Iris pigment epithelial cell (primary cell): Measurements from ENCODE around the gene PRDM1.
A peak's percentile ranks its signal among the peaks of the same experiment; 100 is the strongest.

Experiments
- DNase-seq: peaks from one replicate; pipeline ENCODE4 v3.0.0-alpha.2; 2011; ENCODE audit warnings: low read depth

The PRDM1 gene

DNA sequence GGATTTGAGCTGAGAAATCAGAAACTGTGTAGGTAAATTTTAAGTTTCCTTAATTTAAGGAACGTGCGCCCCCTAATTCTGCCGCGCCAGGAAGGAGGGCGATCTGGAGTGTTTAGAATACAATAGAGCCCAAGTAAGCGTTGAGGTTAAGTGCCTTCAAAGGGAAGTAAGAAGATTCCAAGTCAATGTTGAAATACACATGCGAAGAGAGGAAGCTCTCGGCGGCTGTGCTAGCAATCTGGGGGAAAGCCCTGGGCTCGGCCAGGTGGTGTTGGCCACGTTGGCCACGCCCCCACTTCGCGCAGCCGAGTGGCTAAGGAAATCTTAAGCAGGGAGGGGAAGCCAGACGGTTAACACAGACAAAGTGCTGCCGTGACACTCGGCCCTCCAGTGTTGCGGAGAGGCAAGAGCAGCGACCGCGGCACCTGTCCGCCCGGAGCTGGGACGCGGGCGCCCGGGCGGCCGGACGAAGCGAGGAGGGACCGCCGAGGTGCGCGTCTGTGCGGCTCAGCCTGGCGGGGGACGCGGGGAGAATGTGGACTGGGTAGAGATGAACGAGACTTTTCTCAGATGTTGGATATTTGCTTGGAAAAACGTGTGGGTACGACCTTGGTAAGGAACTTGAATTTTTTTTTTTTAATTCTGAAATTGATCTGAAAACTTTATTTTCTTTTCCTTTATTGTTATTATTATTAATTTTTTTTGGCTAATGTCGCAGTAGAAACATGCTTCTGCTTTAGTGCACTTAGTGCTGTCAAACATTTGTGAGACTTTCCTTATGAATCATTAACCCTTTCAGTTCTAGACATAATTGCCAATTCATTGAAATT lies at the start of gene PRDM1:
Gene PRDM1, plus strand, starts transcription at position 353 of the 830 bp plus-strand sequence. Its CDS starts 218 bp downstream, at position 571.
- DNase-seq, result peak; percentile 57

DNA sequence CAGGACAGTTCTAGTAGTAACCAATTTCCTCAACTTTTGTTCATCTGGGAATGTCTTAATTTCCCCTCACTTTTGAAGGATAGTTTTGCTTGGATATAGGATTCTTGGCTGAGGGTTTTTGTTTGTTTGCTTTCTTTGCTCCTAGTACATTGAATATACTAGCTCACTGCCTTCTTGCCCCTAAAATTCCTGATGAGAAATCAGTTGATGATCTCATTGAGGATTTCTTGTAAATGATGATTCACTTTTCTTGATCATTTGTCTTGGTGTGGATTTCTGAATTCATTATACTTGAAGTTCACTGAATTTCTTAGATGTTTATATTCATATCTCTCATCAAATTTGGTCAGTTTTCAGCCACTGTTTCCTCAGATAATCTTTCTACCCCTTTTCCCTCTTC lies 49.1 kb upstream of the PRDM1 start:
- DNase-seq, result peak; percentile 47

DNA sequence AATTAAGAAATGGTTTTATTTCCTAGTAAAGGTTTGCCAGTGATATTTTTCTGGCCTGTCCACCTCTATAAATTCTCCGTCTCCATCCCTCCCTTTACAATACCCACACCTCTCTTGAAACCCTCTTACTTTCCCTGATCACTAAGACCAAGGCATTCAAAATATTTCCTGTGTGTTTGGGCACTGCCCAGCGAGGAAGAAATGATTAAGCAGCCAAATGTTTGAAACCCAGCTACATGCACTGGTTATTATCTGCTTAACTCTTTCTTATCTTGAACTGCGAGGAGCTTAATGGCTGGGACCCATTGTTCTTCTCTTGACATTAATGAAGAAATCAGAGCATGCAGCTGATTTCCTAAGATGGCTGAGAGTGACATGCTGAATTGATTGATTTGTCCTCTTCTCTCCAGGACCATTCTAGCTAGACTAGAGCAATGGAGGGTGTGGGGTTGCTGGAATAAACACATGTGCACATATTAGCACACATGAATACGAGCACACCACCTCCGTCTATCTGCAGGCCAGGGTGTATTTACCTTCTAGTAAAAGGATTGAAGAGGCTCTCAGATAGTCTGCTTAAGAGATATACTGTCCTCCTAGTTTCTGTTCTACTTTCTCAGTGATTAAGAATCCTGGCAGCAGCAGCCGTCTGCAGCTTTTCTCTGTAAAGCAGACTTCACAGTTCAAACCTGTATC lies 46.1 kb upstream of the PRDM1 start:
- no peak for DNase-seq

GRCh38 chr6:106044151-106044550 lies 42.0 kb upstream of the PRDM1 start:
- DNase-seq, result no peak

GRCh38 chr6:106045077-106045476 lies 41.1 kb upstream of the PRDM1 start:
- no peak for DNase-seq

DNA sequence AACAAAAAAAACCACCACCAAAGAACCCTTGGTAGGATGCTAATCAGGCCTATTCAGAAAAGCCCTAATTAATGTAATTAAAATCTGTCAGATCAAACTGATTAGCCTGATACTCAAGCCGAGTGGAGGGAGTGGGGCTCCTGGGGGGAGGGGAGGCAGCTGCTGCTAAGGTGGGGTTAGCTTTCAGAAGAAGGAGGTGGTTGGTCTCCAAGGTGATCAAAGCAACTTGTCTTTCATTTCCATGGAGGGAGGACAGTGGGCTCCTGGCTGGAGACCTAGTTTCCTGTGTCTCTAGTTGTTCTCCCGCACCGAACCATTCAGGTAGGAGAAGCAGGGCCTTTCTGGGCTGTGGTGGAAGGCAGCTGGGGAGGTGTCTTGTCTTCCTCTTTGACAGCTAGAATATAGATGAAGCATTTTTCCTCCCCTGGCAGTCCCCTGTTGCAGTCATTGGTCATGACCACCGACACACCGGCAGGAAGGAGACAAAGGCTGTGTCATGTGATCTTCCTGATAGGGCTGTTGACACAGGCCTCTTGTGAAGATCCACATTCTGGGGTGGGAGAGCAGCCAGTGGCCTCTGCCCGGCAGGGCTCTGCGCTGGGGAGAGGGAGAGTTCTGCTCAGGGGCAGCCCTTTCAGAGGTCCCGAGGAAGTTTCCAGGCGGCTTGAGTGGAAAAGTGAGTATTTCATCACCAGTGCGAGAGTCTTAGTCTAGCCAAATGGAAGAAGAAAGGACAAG lies 39.9 kb upstream of the PRDM1 start:
- DNase-seq, result no peak

DNA sequence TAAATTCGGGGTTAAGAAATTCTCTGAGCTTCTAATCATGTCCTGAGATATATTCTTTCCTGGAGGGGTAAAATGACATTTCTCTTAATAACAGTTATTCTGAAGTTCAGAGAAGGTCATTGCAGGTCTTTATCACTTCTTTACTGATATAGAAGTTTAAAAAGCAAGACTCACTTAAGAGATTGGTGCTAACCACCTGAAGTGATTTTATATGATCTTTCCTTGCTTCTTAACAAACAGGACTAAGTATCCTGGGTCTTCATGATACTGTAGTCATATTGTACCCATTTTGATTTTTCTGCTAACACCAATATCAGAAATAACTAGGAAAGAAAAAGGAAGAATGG lies 39.3 kb upstream of the PRDM1 start:
- DNase-seq, result no peak

- no peak for DNase-seq
Measured at GRCh38 chr6:106048336-106048735, 37.8 kb upstream of the PRDM1 start.

GRCh38 chr6:106050538-106050937 lies 35.6 kb upstream of the PRDM1 start:
- DNase-seq, result no peak

DNA sequence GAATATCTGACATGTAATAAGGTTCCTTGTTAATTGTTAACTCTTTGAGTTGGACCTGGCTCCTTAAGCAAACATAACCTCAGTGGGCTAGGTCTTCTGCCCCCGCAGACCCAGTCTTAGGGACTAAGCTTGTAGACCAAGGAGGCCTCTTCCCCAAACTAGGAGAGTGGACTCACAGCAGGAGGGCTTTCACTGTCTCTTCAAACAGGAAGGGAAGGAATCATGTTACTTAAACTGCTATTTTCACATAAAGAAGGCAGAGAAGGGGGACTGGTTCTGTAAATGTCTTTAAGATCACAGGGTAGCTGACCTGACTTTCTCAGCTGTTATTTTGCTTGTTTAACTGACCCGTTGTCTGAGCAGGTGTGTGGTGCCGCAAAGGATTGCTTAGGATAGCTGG lies 34.9 kb upstream of the PRDM1 start:
- DNase-seq, result no peak

DNA sequence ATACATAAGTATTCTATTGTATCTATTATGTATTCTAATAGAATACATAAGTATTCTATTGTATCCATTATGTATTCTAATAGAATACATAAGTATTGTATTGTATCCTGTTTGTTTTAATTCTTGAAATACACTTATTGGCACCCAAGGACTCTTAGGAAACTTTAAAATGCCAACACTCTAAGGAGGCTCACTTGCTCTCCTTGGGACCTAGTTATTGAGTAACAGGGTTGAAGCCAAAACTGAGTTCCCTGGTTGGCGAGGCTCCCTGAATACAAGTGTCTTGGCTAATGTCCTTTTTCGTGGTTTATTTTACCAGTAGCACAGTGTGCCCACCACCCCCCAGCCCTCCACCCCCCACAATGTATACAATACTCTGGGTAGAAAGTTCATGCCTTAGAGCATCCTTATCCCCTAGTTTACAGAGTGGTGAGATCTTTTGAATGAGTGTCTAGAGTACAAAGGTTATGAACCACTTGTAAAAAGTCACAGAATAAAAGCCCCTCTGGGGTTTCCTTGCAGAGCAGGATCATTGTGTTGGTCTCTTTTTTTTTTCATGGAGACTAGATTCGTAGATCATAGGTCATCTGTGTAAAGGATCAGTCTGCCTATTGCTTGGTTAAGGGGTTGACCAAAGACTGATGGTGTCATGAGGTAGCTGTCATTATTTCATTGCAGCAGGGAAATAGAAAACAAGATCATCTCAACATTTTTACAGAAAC lies 32.5 kb upstream of the PRDM1 start:
- DNase-seq, result no peak

GRCh38 chr6:106055489-106055888 lies 30.6 kb upstream of the PRDM1 start:
- DNase-seq, result no peak

DNA sequence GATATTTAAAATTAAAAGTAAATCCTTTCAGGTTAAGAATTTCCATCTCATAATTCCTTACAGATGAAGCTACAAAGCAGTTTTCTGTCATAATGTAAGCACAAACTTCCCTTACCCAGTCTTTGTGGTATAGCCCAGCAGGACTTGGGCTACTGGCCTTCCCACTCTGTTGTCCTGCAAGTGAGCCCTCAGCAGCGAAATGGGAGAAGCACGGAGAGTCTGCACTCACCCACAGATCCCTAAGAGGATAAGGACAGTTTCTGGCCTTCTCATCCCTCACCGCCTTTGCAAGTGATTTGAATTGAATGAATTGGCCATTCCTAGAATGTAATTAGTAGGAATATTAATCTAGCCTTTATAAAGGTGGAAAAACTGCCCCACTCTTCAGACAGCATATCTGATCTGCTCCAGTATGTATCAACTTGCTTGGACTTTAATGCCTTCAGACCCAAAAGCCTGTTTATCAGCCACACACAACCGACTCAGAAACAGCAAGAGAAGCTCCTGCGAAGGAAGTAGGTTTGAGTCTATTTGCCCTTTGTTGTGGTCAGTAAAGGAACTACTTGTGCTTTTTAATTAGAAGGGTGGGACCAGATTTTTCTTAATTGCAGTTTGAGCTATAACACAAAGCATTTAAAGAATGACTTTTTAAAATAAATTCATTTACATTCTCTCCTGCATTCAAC lies 29.9 kb upstream of the PRDM1 start:
- no peak for DNase-seq

GRCh38 chr6:106056746-106057390 lies 29.3 kb upstream of the PRDM1 start:
- no peak for DNase-seq

DNA sequence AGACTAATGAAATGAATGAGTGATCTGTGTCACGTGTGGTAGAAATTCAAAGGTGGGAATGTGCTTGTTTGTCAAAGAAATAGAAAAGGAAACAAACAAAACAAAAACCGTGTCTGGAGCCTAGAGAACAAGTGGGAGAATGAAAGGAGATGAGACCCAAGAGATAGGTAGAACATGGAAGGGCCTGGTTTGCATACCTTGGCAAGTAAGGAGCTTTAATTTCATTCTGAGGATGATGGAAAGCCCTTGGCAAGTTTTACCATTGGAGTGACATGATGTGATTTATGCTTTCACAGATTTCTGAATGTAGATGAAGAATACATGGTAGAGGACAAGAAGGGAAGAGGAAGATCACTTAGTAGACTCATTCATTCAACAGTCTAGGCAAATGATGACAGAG lies 26.8 kb upstream of the PRDM1 start:
- no peak for DNase-seq

DNA sequence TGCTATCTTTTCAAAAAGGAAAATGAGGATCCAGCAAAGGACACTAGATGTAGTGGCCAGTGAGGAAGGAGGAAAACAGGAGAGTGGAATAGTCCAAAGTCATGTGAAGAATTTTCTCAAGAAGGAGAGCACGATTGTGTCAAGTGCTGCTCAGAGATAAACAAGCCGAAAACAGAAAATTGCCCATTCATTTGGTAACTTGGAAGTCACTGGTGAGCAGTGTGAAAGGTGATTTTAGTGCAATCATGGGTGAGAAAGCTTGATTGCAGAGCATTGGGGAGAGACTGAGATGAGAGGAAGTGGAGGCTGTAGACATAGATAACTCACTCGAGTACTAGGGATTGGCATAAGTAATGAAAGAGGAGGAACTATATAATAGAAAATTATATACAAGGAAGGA lies 26.0 kb upstream of the PRDM1 start:
- DNase-seq, result no peak

- DNase-seq, result peak; percentile 28
Measured at GRCh38 chr6:106063448-106063850, 22.7 kb upstream of the PRDM1 start.

DNA sequence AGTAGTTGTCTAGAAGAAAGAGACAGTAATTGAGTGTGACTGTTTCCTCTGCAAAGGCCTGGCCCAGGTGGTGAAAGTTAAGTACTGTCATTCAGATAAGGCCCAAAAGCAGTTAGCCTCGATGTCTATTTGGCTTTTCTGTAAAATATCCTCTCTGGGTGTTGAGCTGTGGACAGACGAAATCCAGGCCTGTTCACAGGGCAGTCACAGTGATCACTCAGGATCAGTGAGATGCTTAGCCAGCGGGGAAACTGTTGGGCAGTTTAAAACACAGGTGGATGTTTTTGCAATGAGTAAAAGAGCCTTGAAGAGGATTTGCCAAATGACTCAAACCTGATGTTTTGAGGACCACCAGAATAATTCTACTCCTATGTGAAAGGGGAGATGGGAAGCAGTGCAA lies 22.0 kb upstream of the PRDM1 start:
- DNase-seq, result no peak

- DNase-seq, result no peak
Measured at GRCh38 chr6:106064756-106065155, 21.4 kb upstream of the PRDM1 start.

DNA sequence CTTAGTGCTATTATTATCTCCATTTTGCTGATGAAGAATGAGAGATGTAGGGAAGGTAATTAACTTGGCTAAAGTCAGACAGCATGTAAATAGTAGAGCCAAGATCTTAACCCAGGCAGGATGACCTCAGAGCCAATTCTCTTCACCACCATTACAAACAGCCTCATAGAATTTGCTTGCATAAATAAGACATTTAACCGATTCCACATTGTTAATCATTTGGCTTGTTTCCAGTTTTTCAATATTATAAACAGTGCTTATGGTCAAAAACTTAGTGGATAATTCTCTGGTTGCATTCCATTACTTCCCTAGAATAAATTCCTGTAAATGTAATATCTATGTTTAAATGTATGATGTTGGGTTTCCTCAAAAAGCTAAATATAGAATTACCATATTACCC lies 19.1 kb upstream of the PRDM1 start:
- DNase-seq, result peak; percentile 60

- peak; percentile 89 for DNase-seq
Measured at GRCh38 chr6:106069478-106069877, 16.7 kb upstream of the PRDM1 start.
